ENCODE results near the gene LMTK2. TPM values are rescaled to one million over a fixed set of nuclear protein-coding genes. Genes with fewer than 3 reads are reported as not detected.

LMTK2 gene
- total and polyA plus RNA-seq, 2 donors (not counting 1 experiment from before 2014, with no cell fraction given) = 4.9 to 13.1 TPM

- no peak overlapping the region for H3K27ac Mint-ChIP-seq
- Histone ChIP-seq H4K20me1 (ENCODE audit: control insufficient read depth, insufficient read depth, low read length, poor library complexity, severe bottlenecking) (no peaks in the 10 kb centered on the region), H3K9me3 (ENCODE audit: control extremely low read depth in 1 of 3, control insufficient read depth in 2 of 3, insufficient read depth in 1 of 3, low read length in 2 of 3) (no peaks in the 10 kb centered on the region), H3K79me2 (ENCODE audit: control insufficient read depth, insufficient read depth, low read length) (no peaks in the 10 kb centered on the region), H3K9ac (ENCODE audit: low read length) (no peak overlapping the region), H3K27ac (ENCODE audit: low read length in 2 of 2) (no peak overlapping the region), H3K27me3 (replicated peaks in 1 of 4; ENCODE audit: control extremely low read depth in 1 of 4, control insufficient read depth in 3 of 4, insufficient read depth in 4 of 4, low read length in 3 of 4) (peaks cover 0 to 19% (median 1%) of the 10 kb centered on the region in 4 experiments), H3K36me3 (replicated peaks in 1 of 2; ENCODE audit: control extremely low read depth in 1 of 2, control insufficient read depth in 1 of 2, extremely low read depth in 1 of 2, insufficient read depth in 2 of 2, low read length in 1 of 2) (no peaks in the 10 kb centered on the region), H3K4me1 (ENCODE audit: control insufficient read depth in 2 of 2, insufficient read depth in 2 of 2, low read length in 2 of 2) (no peaks in the 10 kb centered on the region), H2AFZ (ENCODE audit: insufficient read depth, low read depth, low read length, poor library complexity, severe bottlenecking) (no peak overlapping the region), H3K4me2 (replicated peaks; ENCODE audit: low read depth, low read length, poor library complexity, severe bottlenecking) (no peak overlapping the region), H3K4me3 (ENCODE audit: control extremely low read depth in 1 of 5, extremely low read depth in 1 of 5, insufficient read depth in 1 of 5, low read depth in 2 of 5, low read length in 4 of 5) (no peak overlapping the region)
- ChIA-PET CTCF (no interaction called here), POLR2A (no interaction called here)
- intact Hi-C loops (cut with micrococcal nuclease) = no loop called here
- H3K27me3 Mint-ChIP-seq = peaks cover 31% of the 10 kb centered on the region
- H3K4me1 Mint-ChIP-seq = no peaks in the 10 kb centered on the region
- DNase-seq (no peak), ATAC-seq (ENCODE audit: low read depth) (no peak)
- WGBS (ENCODE audit: insufficient coverage) = 88% methylated on average over 8 of the region's 11 CpGs
- no peak overlapping the region for H3K4me3 Mint-ChIP-seq
- TF ChIP-seq, protein P1, sequence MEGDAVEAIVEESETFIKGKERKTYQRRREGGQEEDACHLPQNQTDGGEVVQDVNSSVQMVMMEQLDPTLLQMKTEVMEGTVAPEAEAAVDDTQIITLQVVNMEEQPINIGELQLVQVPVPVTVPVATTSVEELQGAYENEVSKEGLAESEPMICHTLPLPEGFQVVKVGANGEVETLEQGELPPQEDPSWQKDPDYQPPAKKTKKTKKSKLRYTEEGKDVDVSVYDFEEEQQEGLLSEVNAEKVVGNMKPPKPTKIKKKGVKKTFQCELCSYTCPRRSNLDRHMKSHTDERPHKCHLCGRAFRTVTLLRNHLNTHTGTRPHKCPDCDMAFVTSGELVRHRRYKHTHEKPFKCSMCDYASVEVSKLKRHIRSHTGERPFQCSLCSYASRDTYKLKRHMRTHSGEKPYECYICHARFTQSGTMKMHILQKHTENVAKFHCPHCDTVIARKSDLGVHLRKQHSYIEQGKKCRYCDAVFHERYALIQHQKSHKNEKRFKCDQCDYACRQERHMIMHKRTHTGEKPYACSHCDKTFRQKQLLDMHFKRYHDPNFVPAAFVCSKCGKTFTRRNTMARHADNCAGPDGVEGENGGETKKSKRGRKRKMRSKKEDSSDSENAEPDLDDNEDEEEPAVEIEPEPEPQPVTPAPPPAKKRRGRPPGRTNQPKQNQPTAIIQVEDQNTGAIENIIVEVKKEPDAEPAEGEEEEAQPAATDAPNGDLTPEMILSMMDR (IDR thresholded peaks at IDR 0.05) = no peak
- TF ChIP-seq EZH2 (IDR thresholded peaks at IDR 0.05; ENCODE audit: borderline replicate concordance, insufficient read depth, low read depth, low read length, poor library complexity, severe bottlenecking) = no peak
- no peaks in the 10 kb centered on the region for H3K9me3 Mint-ChIP-seq (ENCODE audit: insufficient read depth)
These were observed 20.4 kb upstream of the LMTK2 start for GRCh38 chr7:98086281-98086718.

DNA sequence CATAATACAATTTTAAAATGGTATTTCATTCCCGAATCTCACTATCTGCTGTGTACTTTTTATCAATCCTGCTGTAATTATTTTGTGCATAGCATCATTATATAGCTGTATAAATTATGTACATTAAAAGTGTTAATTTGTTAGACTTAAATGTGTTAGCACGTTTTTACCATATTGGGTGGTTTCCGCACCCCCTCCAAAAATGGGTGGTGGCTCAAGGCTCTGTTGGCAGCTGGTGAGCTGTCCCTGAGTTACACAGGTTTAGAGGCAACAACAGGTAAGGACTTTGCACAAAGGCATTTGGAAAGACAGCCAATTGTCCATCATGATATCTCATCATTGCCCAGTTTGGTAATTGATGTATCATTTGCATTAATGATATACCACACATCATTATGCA is 18.6 kb upstream of the LMTK2 start:
- H3K36me3 ChIP-seq (replicated peaks in 1 of 2; ENCODE audit: control extremely low read depth in 1 of 2, control insufficient read depth in 1 of 2, extremely low read depth in 1 of 2, insufficient read depth in 2 of 2, low read length in 1 of 2) = no peaks in the 10 kb centered on the region
- POLR2A ChIA-PET = no interaction called here
- WGBS (ENCODE audit: insufficient coverage) = no CpG with 5 or more reads among the region's 3 CpGs
- TF ChIP-seq EZH2 (IDR thresholded peaks at IDR 0.05; ENCODE audit: borderline replicate concordance, insufficient read depth, low read depth, low read length, poor library complexity, severe bottlenecking) = no peak
- TF ChIP-seq, protein P1 (IDR thresholded peaks at IDR 0.05) = no peak
- H4K20me1 ChIP-seq (ENCODE audit: control insufficient read depth, insufficient read depth, low read length, poor library complexity, severe bottlenecking) = no peaks in the 10 kb centered on the region
- Mint-ChIP-seq H3K27ac (no peak overlapping the region), H3K9me3 (ENCODE audit: insufficient read depth) (no peaks in the 10 kb centered on the region), H3K4me3 (no peak overlapping the region), H3K27me3 (peaks cover 29% of the 10 kb centered on the region), H3K4me1 (no peaks in the 10 kb centered on the region)
- H2AFZ ChIP-seq (ENCODE audit: insufficient read depth, low read depth, low read length, poor library complexity, severe bottlenecking) = no peak overlapping the region
- peaks cover 0 to 23% (median 1%) of the 10 kb centered on the region in 4 experiments for H3K27me3 ChIP-seq (replicated peaks in 1 of 4; ENCODE audit: control extremely low read depth in 1 of 4, control insufficient read depth in 3 of 4, insufficient read depth in 4 of 4, low read length in 3 of 4)
- no peaks in the 10 kb centered on the region for H3K4me1 ChIP-seq (ENCODE audit: control insufficient read depth in 2 of 2, insufficient read depth in 2 of 2, low read length in 2 of 2)
- H3K4me3 ChIP-seq (ENCODE audit: control extremely low read depth in 1 of 5, extremely low read depth in 1 of 5, insufficient read depth in 1 of 5, low read depth in 2 of 5, low read length in 4 of 5) = no peak overlapping the region
- no peak overlapping the region for H3K4me2 ChIP-seq (replicated peaks; ENCODE audit: low read depth, low read length, poor library complexity, severe bottlenecking)
- H3K27ac ChIP-seq (ENCODE audit: low read length in 2 of 2) = no peak overlapping the region
- H3K9me3 ChIP-seq (ENCODE audit: control extremely low read depth in 1 of 3, control insufficient read depth in 2 of 3, insufficient read depth in 1 of 3, low read length in 2 of 3) = peaks cover 0 to 4% (median 0%) of the 10 kb centered on the region in 3 donors
- intact Hi-C loops (cut with micrococcal nuclease) = no loop called here
- no peaks in the 10 kb centered on the region for H3K79me2 ChIP-seq (ENCODE audit: control insufficient read depth, insufficient read depth, low read length)
- DNase-seq = no peak
- H3K9ac ChIP-seq (ENCODE audit: low read length) = no peak overlapping the region
- CTCF ChIA-PET = interaction anchor here (0.8 kb wide), 1 partner anchor 18 kb away, joined by 3 read pairs; the partner anchor contains the start of gene LMTK2
- ATAC-seq (ENCODE audit: low read depth) = no peak

All from B cell (primary cell).